Common myeloid progenitor, CD34-positive (primary cell): ENCODE data around the gene FMO2.

Experiments used
- CTCF ChIA-PET: fragments of 350-600 bp; sonication (Branson Sonifier 250); formaldehyde crosslinking; loops from one replicate; lab custom pipeline; 2021; ENCODE audit warnings: antibody characterized with exemption; lab: Charles Lee
- POLR2A ChIA-PET: fragments of 350-600 bp; sonication (Branson Sonifier 250); formaldehyde crosslinking; loops from one replicate; lab custom pipeline; 2021; ENCODE audit warnings: antibody characterized with exemption; lab: Charles Lee
- DNase-seq, 3 donors: peaks; one replicate each; pipeline versions ENCODE4 v3.0.0 to v3.0.0-alpha.2; 2013
- H3K27ac ChIP-seq, 2 experiments: 1 replicate in 1 of 2; 2 replicates in 1 of 2; pipeline ENCODE4 v1.7.0; 2013; ENCODE audit warnings: inconsistent platforms in 2 of 2, low read length in 2 of 2, mild to moderate bottlenecking in 2 of 2, low read depth in 1 of 2, moderate library complexity in 1 of 2; ENCODE audit not compliant: severe bottlenecking in 2 of 2, insufficient read depth in 1 of 2, poor library complexity in 1 of 2
- H3K27me3 ChIP-seq, 5 experiments: replicated peaks in 2 of 5; 1 replicate in 3 of 5; 2 replicates in 2 of 5; pipeline versions ENCODE4 v1.6.1 to v1.7.0; 2013; ENCODE audit warnings: low read length in 4 of 5, mild to moderate bottlenecking in 2 of 5, moderate library complexity in 2 of 5, inconsistent platforms in 1 of 5; ENCODE audit not compliant: insufficient read depth in 5 of 5, control insufficient read depth in 4 of 5
- H3K36me3 ChIP-seq, 4 experiments: 1 replicate in 2 of 4; 2 replicates in 2 of 4; pipeline versions ENCODE4 v1.6.1 to v1.7.0; 2013; ENCODE audit warnings: low read length in 3 of 4, control low read depth in 1 of 4, mild to moderate bottlenecking in 1 of 4; ENCODE audit not compliant: control insufficient read depth in 4 of 4, insufficient read depth in 4 of 4
- H3K4me1 ChIP-seq, 4 experiments: 1 replicate in 3 of 4; 2 replicates in 1 of 4; pipeline versions ENCODE4 v1.6.1 to v1.7.1; 2013; ENCODE audit warnings: low read length in 3 of 4, mild to moderate bottlenecking in 3 of 4, control low read depth in 1 of 4, inconsistent platforms in 1 of 4, moderate library complexity in 1 of 4; ENCODE audit not compliant: control insufficient read depth in 4 of 4, insufficient read depth in 4 of 4; ENCODE audit errors: control extremely low read depth in 1 of 4
- H3K4me3 ChIP-seq, 7 experiments: 1 replicate in 4 of 7; 2 replicates in 3 of 7; pipeline versions ENCODE4 v1.5.1 to v1.7.0; 2013; ENCODE audit warnings: mild to moderate bottlenecking in 7 of 7, low read length in 6 of 7, moderate library complexity in 6 of 7, inconsistent platforms in 2 of 7, low read depth in 2 of 7, control low read depth in 1 of 7; ENCODE audit not compliant: insufficient read depth in 4 of 7, control insufficient read depth in 1 of 7; ENCODE audit errors: extremely low read depth in 1 of 7
- H3K9me3 ChIP-seq, 5 experiments: 1 replicate in 4 of 5; 2 replicates in 1 of 5; pipeline versions ENCODE4 v1.6.1 to v1.7.1; 2013; ENCODE audit warnings: low read length in 4 of 5, mild to moderate bottlenecking in 2 of 5, inconsistent platforms in 1 of 5, low read depth in 1 of 5, moderate library complexity in 1 of 5; ENCODE audit not compliant: control insufficient read depth in 4 of 5, insufficient read depth in 2 of 5; ENCODE audit errors: control extremely low read depth in 1 of 5
- WGBS: methylation state at CpG from one replicate; pipeline ENCODE4 v1.1.5; 2013; ENCODE audit not compliant: insufficient coverage; 5-methylcytosine and 5-hydroxymethylcytosine counted together

Gene FMO2

GRCh38 chr1:171160211-171160610 lies 24.9 kb upstream of the FMO2 start:
- CTCF ChIA-PET: no interaction called here
- Histone ChIP-seq H3K27ac (no peak overlapping the region), H3K4me1 (no peaks in the 10 kb centered on the region)

GRCh38 chr1:171160639-171161354 lies 24.3 kb upstream of the FMO2 start:
- ChIA-PET POLR2A (no interaction called here), CTCF (no interaction called here)
- WGBS: 89% methylated on average over 4 of the region's 4 CpGs

More at GRCh38 chr1:171160211-171160610, 24.9 kb upstream of the FMO2 start:
- 80% methylated on average over 2 of the region's 3 CpGs for WGBS
- Histone ChIP-seq H3K9me3 (peaks cover 0 to 1% (median 0%) of the 10 kb centered on the region in 5 experiments), H3K4me3 (no peak overlapping the region), H3K27me3 (no peaks in the 10 kb centered on the region), H3K36me3 (no peaks in the 10 kb centered on the region)
- DNase-seq: no peak
- POLR2A ChIA-PET: no interaction called here

GRCh38 chr1:171161431-171161830 lies 23.7 kb upstream of the FMO2 start:
- H3K27ac ChIP-seq: no peak overlapping the region
- H3K27me3 ChIP-seq: no peaks in the 10 kb centered on the region
- no peaks in the 10 kb centered on the region for H3K4me1 ChIP-seq
- POLR2A ChIA-PET: no interaction called here
- no peak overlapping the region for H3K4me3 ChIP-seq
- DNase-seq: no peak
- H3K36me3 ChIP-seq: no peaks in the 10 kb centered on the region
- CTCF ChIA-PET: no interaction called here
- peaks cover 0 to 1% (median 0%) of the 10 kb centered on the region in 5 experiments for H3K9me3 ChIP-seq

More at GRCh38 chr1:171160639-171161354, 24.3 kb upstream of the FMO2 start:
- Histone ChIP-seq H3K27ac (no peak overlapping the region), H3K9me3 (peaks cover 0 to 1% (median 0%) of the 10 kb centered on the region in 5 experiments), H3K4me3 (no peak overlapping the region), H3K4me1 (no peaks in the 10 kb centered on the region), H3K27me3 (no peaks in the 10 kb centered on the region), H3K36me3 (no peaks in the 10 kb centered on the region)
- DNase-seq: no peak

GRCh38 chr1:171166361-171166760 lies 18.7 kb upstream of the FMO2 start:
- no peak overlapping the region for H3K4me3 ChIP-seq
- H3K4me1 ChIP-seq: no peaks in the 10 kb centered on the region
- H3K36me3 ChIP-seq: no peaks in the 10 kb centered on the region
- ChIA-PET POLR2A (no interaction called here), CTCF (no interaction called here)
- WGBS: no CpG with 5 or more reads among the region's 2 CpGs
- H3K9me3 ChIP-seq: peaks cover 0 to 3% (median 0%) of the 10 kb centered on the region in 5 experiments
- no peak overlapping the region for H3K27ac ChIP-seq
- DNase-seq: no peak
- peaks cover 0 to 2% (median 0%) of the 10 kb centered on the region in 5 experiments for H3K27me3 ChIP-seq

- POLR2A ChIA-PET: no interaction called here
- Histone ChIP-seq H3K36me3 (no peaks in the 10 kb centered on the region), H3K9me3 (peaks cover 0 to 3% (median 0%) of the 10 kb centered on the region in 5 experiments), H3K4me3 (no peak overlapping the region), H3K4me1 (no peaks in the 10 kb centered on the region), H3K27me3 (peaks cover 0 to 2% (median 0%) of the 10 kb centered on the region in 5 experiments), H3K27ac (no peak overlapping the region)
- CTCF ChIA-PET: no interaction called here
- no CpG with 5 or more reads among the region's 2 CpGs for WGBS
- DNase-seq: no peak
Observed at GRCh38 chr1:171167785-171168184, 17.3 kb upstream of the FMO2 start.

GRCh38 chr1:171172471-171172870 lies 12.6 kb upstream of the FMO2 start:
- DNase-seq: no peak
- Histone ChIP-seq H3K36me3 (no peaks in the 10 kb centered on the region), H3K4me1 (no peaks in the 10 kb centered on the region), H3K9me3 (peaks cover 0 to 3% (median 0%) of the 10 kb centered on the region in 5 experiments), H3K27ac (no peak overlapping the region), H3K27me3 (peaks cover 0 to 2% (median 0%) of the 10 kb centered on the region in 5 experiments), H3K4me3 (no peak overlapping the region)
- CTCF ChIA-PET: interaction anchor here (0.9 kb wide), 1 partner anchor 15 kb away, joined by 3 read pairs; no protein-coding TSS in a partner anchor
- POLR2A ChIA-PET: no interaction called here
- no CpG with 5 or more reads among the region's 2 CpGs for WGBS

- Histone ChIP-seq H3K27me3 (no peaks in the 10 kb centered on the region), H3K9me3 (peaks cover 0 to 3% (median 0%) of the 10 kb centered on the region in 5 experiments), H3K4me3 (no peak overlapping the region), H3K27ac (no peak overlapping the region), H3K36me3 (no peaks in the 10 kb centered on the region), H3K4me1 (no peaks in the 10 kb centered on the region)
- ChIA-PET CTCF (interaction anchor here (0.9 kb wide), 1 partner anchor 15 kb away, joined by 3 read pairs; no protein-coding TSS in a partner anchor), POLR2A (no interaction called here)
- 100% methylated on average over 1 of the region's 1 CpG for WGBS
- DNase-seq: no peak
Observed at GRCh38 chr1:171173069-171173468, 12.0 kb upstream of the FMO2 start.
